Adipose tissue (tissue), 3 donors: ENCODE measurements around the gene LASP1. TPM values are rescaled to one million over a fixed set of nuclear protein-coding genes. Genes with fewer than 3 reads are reported as not detected.

ENCODE experiments used
- H3K27ac ChIP-seq: one replicate; pipeline ENCODE4 v1.5.1; 2013; ENCODE audit warnings: low read depth, low read length
- WGBS, 3 donors: extraction: QIAGEN DNeasy Blood & Tissue Kit; methylation state at CpG; one replicate each; pipeline ENCODE4 v1.1.7; 2013; 5-methylcytosine and 5-hydroxymethylcytosine counted together
- polyA plus RNA-seq, 3 donors: library from polyadenylated mRNA; stranded (reverse); fragments of 200-250 nt; gene quantifications; one replicate each; pipeline ENCODE4 v1.2.3, GENCODE V29; 2013
- donor health status: healthy with polysubstance abuse.
- donor health status: Bipolar disorder and iron deficiency.
- donor health status: healthy.

Gene LASP1
- polyA plus RNA-seq, 3 donors = 49.1 to 90.6 (median 67.3) TPM

- WGBS, 3 donors = 10 to 16% (median 13%) methylated on average over 25 of the region's 25 CpGs
- no peak overlapping the region for H3K27ac ChIP-seq
Measured at GRCh38 chr17:38867968-38868816, 1.7 kb upstream of the LASP1 start.

GRCh38 chr17:38868817-38869525, 887 bp upstream of the LASP1 start:
- WGBS, 3 donors = 0 to 5% (median 0%) methylated on average over 26 of the region's 26 CpGs

GRCh38 chr17:38870259-38871165, 654 bp downstream of the LASP1 start:
- H3K27ac ChIP-seq = peak overlapping the region; percentile 1
- WGBS, 3 donors = 0 to 1% (median 0%) methylated on average over 32 to 53 of the region's 56 CpGs

More at GRCh38 chr17:38868817-38869525, 887 bp upstream of the LASP1 start:
- H3K27ac ChIP-seq = peak overlapping the region; percentile 21

GRCh38 chr17:38871247-38872015, 1.6 kb downstream of the LASP1 start:
- peak overlapping the region; percentile 1 for H3K27ac ChIP-seq
- WGBS, 3 donors = 19 to 22% (median 22%) methylated on average over 11 of the region's 11 CpGs

- 21 to 26% (median 24%) methylated on average over 5 of the region's 5 CpGs for WGBS, 3 donors
- peak overlapping the region; percentile 1 for H3K27ac ChIP-seq
Measured at GRCh38 chr17:38872027-38872511, 2.2 kb downstream of the LASP1 start.

- H3K27ac ChIP-seq = peak overlapping the region; percentile 55
- WGBS, 3 donors = 31 to 58% (median 47%) methylated on average over 9 of the region's 9 CpGs
Measured at GRCh38 chr17:38872671-38873385, 3.0 kb downstream of the LASP1 start.

- 40 to 63% (median 49%) methylated on average over 9 of the region's 9 CpGs for WGBS, 3 donors
- H3K27ac ChIP-seq = no peak overlapping the region
Measured at GRCh38 chr17:38873640-38874380, 4.0 kb downstream of the LASP1 start.

GRCh38 chr17:38874505-38875400, 4.9 kb downstream of the LASP1 start:
- WGBS, 3 donors = 43 to 53% (median 53%) methylated on average over 10 of the region's 10 CpGs
- H3K27ac ChIP-seq = no peak overlapping the region

- 61 to 74% (median 72%) methylated on average over 5 of the region's 5 CpGs for WGBS, 3 donors
- H3K27ac ChIP-seq = no peak overlapping the region
Measured at GRCh38 chr17:38875477-38876075, 5.7 kb downstream of the LASP1 start.

- no peak overlapping the region for H3K27ac ChIP-seq
- WGBS, 3 donors = 45 to 69% (median 49%) methylated on average over 7 of the region's 7 CpGs
Measured at GRCh38 chr17:38877130-38877851, 7.4 kb downstream of the LASP1 start.

- WGBS, 3 donors = 19 to 32% (median 31%) methylated on average over 6 of the region's 6 CpGs
- H3K27ac ChIP-seq = no peak overlapping the region
Measured at GRCh38 chr17:38879878-38880665, 10.2 kb downstream of the LASP1 start.

GRCh38 chr17:38881600-38882191, 11.8 kb downstream of the LASP1 start:
- no peak overlapping the region for H3K27ac ChIP-seq
- 25 to 34% (median 31%) methylated on average over 8 of the region's 8 CpGs for WGBS, 3 donors

GRCh38 chr17:38882870-38883269, 13.0 kb downstream of the LASP1 start:
- 63 to 93% (median 89%) methylated on average over 2 of the region's 2 CpGs for WGBS, 3 donors
- no peak overlapping the region for H3K27ac ChIP-seq
